Fibroblast of villous mesenchyme (primary cell): ENCODE results near the gene CLCN3. TPM values are rescaled to one million over a fixed set of nuclear protein-coding genes. Genes with fewer than 3 reads are reported as not detected.
"Not testable (repeated sequence)": the region's sequence is repeated elsewhere in the genome, so short reads cannot be mapped to it uniquely, and the experiment has no call there.

ENCODE experiments used
- DNase-seq: peaks from one replicate; pipeline ENCODE4 v3.0.0-alpha.2; 2010; ENCODE audit warnings: low read depth
- H3K4me3 ChIP-seq: 2 replicates; pipeline ENCODE4 v1.5.1; 2011; ENCODE audit warnings: low read depth, mild to moderate bottlenecking, low read length
- CTCF ChIP-seq: IDR thresholded peaks from 2 replicates; pipeline ENCODE4 v1.5.1; 2012; ENCODE audit warnings: low read depth, mild to moderate bottlenecking, low read length; ENCODE audit not compliant: insufficient read depth
- total RNA-seq: library from RNA; depleted of rRNA; stranded (reverse); fragments of >200 nt; gene quantifications from 2 replicates; pipeline ENCODE4 v1.2.3, GENCODE V29; 2012

CLCN3 gene
- total RNA-seq, 1 donor, result 30.7 TPM

- DNase-seq, result no peak
- no peak for TF ChIP-seq CTCF
Measured at GRCh38 chr4:169668069-169668721, 47.8 kb downstream of the CLCN3 start.

GRCh38 chr4:169675825-169676224, 55.4 kb downstream of the CLCN3 start:
- no peak overlapping the region for H3K4me3 ChIP-seq
- no peak for DNase-seq
- TF ChIP-seq CTCF, result no peak

More at GRCh38 chr4:169668069-169668721, 47.8 kb downstream of the CLCN3 start:
- no peak overlapping the region for H3K4me3 ChIP-seq

GRCh38 chr4:169677150-169677748, 56.9 kb downstream of the CLCN3 start:
- DNase-seq, result no peak
- no peak for TF ChIP-seq CTCF
- H3K4me3 ChIP-seq, result no peak overlapping the region

GRCh38 chr4:169678486-169678885, 58.1 kb downstream of the CLCN3 start:
- DNase-seq, H3K4me3 ChIP-seq: not testable (repeated sequence)

GRCh38 chr4:169678951-169679591, 58.7 kb downstream of the CLCN3 start:
- not testable (repeated sequence) for H3K4me3 ChIP-seq, DNase-seq

GRCh38 chr4:169682372-169683047, 62.1 kb downstream of the CLCN3 start:
- no peak overlapping the region for H3K4me3 ChIP-seq
- TF ChIP-seq CTCF, result no peak
- peak; percentile 71 for DNase-seq

GRCh38 chr4:169689681-169690080, 69.3 kb downstream of the CLCN3 start:
- DNase-seq, result no peak
- TF ChIP-seq CTCF, result no peak
- H3K4me3 ChIP-seq, result no peak overlapping the region
